Measurements from ENCODE around the gene ECHS1.
"Not testable (repeated sequence)": the region's sequence is repeated elsewhere in the genome, so short reads cannot be mapped to it uniquely, and the experiment has no call there.

Gene ECHS1

GRCh38 chr10:133381036-133381435, 7.9 kb upstream of the ECHS1 start:
- DNase-seq (ENCODE audit: extremely low read depth, low read depth), result no peak
- TF ChIP-seq, protein P1, sequence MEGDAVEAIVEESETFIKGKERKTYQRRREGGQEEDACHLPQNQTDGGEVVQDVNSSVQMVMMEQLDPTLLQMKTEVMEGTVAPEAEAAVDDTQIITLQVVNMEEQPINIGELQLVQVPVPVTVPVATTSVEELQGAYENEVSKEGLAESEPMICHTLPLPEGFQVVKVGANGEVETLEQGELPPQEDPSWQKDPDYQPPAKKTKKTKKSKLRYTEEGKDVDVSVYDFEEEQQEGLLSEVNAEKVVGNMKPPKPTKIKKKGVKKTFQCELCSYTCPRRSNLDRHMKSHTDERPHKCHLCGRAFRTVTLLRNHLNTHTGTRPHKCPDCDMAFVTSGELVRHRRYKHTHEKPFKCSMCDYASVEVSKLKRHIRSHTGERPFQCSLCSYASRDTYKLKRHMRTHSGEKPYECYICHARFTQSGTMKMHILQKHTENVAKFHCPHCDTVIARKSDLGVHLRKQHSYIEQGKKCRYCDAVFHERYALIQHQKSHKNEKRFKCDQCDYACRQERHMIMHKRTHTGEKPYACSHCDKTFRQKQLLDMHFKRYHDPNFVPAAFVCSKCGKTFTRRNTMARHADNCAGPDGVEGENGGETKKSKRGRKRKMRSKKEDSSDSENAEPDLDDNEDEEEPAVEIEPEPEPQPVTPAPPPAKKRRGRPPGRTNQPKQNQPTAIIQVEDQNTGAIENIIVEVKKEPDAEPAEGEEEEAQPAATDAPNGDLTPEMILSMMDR (IDR thresholded peaks at IDR 0.05; ENCODE audit: low read depth, low read length), result no peak

DNA sequence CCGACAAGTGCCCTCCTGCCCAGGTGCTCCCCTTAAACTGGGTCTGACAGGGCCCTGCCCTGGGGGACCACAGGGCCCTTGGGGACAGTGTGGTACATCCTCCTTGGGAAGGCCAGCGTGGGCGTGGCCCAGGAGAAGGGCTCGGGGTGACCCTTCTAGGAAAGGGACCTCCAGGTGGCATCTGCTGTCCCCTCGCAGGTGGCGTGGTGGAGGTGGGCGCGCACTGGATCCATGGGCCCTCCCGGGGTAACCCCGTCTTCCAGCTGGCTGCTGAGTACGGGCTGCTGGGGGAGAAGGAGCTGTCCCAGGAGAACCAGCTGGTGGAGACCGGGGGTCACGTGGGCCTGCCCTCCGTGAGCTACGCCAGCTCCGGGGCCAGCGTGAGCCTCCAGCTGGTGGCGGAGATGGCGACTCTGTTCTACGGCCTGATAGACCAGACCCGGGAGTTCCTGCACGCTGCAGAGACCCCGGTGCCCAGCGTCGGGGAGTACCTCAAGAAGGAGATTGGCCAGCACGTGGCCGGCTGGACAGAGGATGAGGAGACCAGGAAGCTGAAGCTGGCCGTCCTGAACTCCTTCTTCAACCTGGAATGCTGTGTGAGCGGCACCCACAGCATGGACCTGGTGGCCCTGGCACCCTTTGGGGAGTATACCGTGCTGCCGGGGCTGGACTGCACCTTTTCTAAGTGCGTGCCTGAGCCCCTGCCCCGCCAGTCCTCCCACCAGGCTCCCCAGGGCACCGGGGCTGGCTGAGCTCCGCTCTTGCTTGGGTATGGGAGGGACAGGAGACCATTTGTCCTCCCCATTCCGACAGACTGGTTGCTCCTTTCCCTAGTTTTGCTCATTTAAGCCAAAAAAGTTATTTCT, 6.9 kb upstream of the ECHS1 start:
- TF ChIP-seq, protein P1 (IDR thresholded peaks at IDR 0.05; ENCODE audit: low read depth, low read length), result no peak
- no peak for DNase-seq (ENCODE audit: extremely low read depth, low read depth)

GRCh38 chr10:133379152-133379800, 6.1 kb upstream of the ECHS1 start, which contains the start of gene PAOX:
PAOX (plus strand) TSS chr10:133379262; CDS start chr10:133379317, 55 bp downstream.
- TF ChIP-seq, protein P1 (IDR thresholded peaks at IDR 0.05; ENCODE audit: low read depth, low read length), result no peak
- DNase-seq (ENCODE audit: extremely low read depth, low read depth), result no peak

DNA sequence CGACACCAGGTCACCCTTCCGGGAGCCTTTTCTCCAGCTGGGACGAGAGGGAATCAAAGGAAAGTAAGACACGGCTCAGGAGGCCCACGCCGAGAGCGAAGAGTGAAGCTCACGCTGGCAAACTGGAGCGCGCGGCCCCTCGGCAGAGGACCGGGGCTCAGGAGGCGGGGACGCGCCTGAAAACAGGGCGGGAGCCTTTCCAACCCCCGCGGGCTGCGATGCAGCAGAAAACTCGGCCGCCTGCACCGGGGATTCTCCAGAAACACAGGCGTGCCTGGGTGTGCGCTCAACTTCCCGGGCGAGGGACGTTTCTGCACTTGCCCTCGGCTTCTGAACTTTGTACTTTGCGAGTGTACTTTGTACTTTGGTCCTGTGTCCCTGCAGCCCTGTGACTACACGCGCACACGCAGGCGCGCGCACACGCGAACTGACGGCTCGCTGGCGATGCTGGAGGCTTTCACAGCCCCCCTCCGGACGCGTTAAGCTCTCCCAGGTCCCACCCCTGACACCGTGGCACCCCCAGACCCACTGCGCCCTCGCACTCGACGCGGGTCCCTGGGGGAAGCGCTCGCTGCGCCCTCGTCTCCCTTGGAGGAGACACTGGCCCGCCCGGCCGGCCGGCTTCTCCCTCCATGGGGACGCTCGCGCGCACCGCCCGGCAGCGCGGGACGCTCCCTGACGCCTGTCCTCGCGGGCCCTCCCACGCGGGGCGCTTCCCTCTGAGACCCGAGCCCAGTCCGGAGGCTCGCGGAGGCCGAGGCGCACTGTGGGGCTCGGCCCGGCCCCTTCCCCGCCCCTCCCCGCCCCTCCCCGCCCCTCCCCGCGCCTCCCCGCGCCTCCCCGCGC, 5.3 kb upstream of the ECHS1 start:
- no peak for DNase-seq (ENCODE audit: extremely low read depth, low read depth)
- TF ChIP-seq, protein P1 (IDR thresholded peaks at IDR 0.05; ENCODE audit: low read depth, low read length), result no peak

- DNase-seq (ENCODE audit: extremely low read depth, low read depth), result no peak
- TF ChIP-seq, protein P1 (IDR thresholded peaks at IDR 0.05; ENCODE audit: low read depth, low read length), result no peak
These were observed 4.7 kb upstream of the ECHS1 start for GRCh38 chr10:133377818-133378250.

- no peak for DNase-seq (ENCODE audit: extremely low read depth, low read depth)
- TF ChIP-seq, protein P1 (IDR thresholded peaks at IDR 0.05; ENCODE audit: low read depth, low read length), result no peak
These were observed 4.1 kb upstream of the ECHS1 start for GRCh38 chr10:133377025-133377817.

DNA sequence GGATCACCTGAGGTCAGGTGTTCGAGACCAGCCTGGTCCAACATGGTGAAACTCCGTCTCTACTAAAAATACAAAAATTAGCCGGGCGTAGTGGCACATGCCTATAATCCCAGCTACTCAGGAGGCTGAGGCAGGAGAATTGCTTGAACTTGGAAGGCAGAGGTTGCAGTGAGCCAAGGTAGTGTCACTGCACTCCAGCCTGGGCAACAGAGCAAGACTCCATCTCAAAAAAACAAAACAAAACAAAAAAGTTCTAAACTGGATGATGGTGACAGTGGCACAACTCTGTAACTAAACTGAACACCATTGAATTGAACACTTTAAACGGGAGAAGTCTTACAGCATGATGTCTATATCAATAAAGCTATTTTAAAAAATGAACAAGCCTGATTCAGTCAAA, 3.0 kb upstream of the ECHS1 start:
- DNase-seq (ENCODE audit: extremely low read depth, low read depth), result not testable (repeated sequence)

Measured in AG09319 (cell line).